HG03064 (cell line): ENCODE results near the gene ABHD12B.
"Not testable (repeated sequence)": the region's sequence is repeated elsewhere in the genome, so short reads cannot be mapped to it uniquely, and the experiment has no call there.

Experiments
- ATAC-seq: cut with Tn5 transposase; IDR thresholded peaks from one replicate; pipeline ENCODE4 v1.9.1; 2021; ENCODE audit warnings: low read depth; ENCODE audit not compliant: unreplicated experiment

ABHD12B gene

GRCh38 chr14:50883827-50884197 lies 12.0 kb downstream of the ABHD12B start:
- no peak for ATAC-seq

- ATAC-seq: no peak
These were observed 15.6 kb downstream of the ABHD12B start for GRCh38 chr14:50887476-50887875.

GRCh38 chr14:50892255-50892654 lies 20.4 kb downstream of the ABHD12B start:
- no peak for ATAC-seq

GRCh38 chr14:50896421-50896820 lies 24.6 kb downstream of the ABHD12B start:
- ATAC-seq: not testable (repeated sequence)

- not testable (repeated sequence) for ATAC-seq
These were observed 25.2 kb downstream of the ABHD12B start for GRCh38 chr14:50897005-50897404.

GRCh38 chr14:50897658-50898175 lies 25.9 kb downstream of the ABHD12B start:
- ATAC-seq: no peak

GRCh38 chr14:50901361-50901760 lies 29.5 kb downstream of the ABHD12B start:
- ATAC-seq: no peak

GRCh38 chr14:50904719-50905118 lies 32.9 kb downstream of the ABHD12B start:
- ATAC-seq: no peak

GRCh38 chr14:50906326-50907065 lies 34.6 kb downstream of the ABHD12B start:
- ATAC-seq: no peak

GRCh38 chr14:50910495-50911420 lies 38.9 kb downstream of the ABHD12B start:
- ATAC-seq: no peak

GRCh38 chr14:50917449-50917848 lies 45.6 kb downstream of the ABHD12B start:
- ATAC-seq: no peak

- not testable (repeated sequence) for ATAC-seq
These were observed 47.7 kb downstream of the ABHD12B start for GRCh38 chr14:50919524-50919923.

- ATAC-seq: no peak
These were observed 48.8 kb downstream of the ABHD12B start for GRCh38 chr14:50920482-50921230.

- no peak for ATAC-seq
These were observed 51.0 kb downstream of the ABHD12B start for GRCh38 chr14:50922803-50923202.

- no peak for ATAC-seq
These were observed 52.4 kb downstream of the ABHD12B start for GRCh38 chr14:50924236-50924635.

GRCh38 chr14:50924843-50925242 lies 53.0 kb downstream of the ABHD12B start:
- no peak for ATAC-seq

GRCh38 chr14:50926851-50927386 lies 55.1 kb downstream of the ABHD12B start:
- no peak for ATAC-seq

- no peak for ATAC-seq
These were observed 56.3 kb downstream of the ABHD12B start for GRCh38 chr14:50928002-50928635.

- no peak for ATAC-seq
These were observed 57.7 kb downstream of the ABHD12B start for GRCh38 chr14:50929506-50929905.

- no peak for ATAC-seq
These were observed 59.7 kb downstream of the ABHD12B start for GRCh38 chr14:50931559-50931958.
